Measurements from ENCODE around the gene NEK7. TPM values are rescaled to one million over a fixed set of nuclear protein-coding genes. Genes with fewer than 3 reads are reported as not detected.
"Not testable (repeated sequence)": the region's sequence is repeated elsewhere in the genome, so short reads cannot be mapped to it uniquely, and the experiment has no call there.

NEK7 gene
- total and polyA plus RNA-seq, 9 of the 15 experiments (the other 6 are each of a cell fraction or from before 2014, with no cell fraction given) = 8.5 to 37.3 (median 27.7) TPM

- DNase-seq (ENCODE audit: extremely low read depth in 1 of 4, low spot score in 3 of 4); H3K36me3 ChIP-seq (ENCODE audit: control insufficient read depth, insufficient read depth, low read length); H3K9me3 ChIP-seq (replicated peaks; ENCODE audit: control insufficient read depth, insufficient read depth, low read depth, low read length); H3K9me1 ChIP-seq (ENCODE audit: control insufficient read depth, insufficient read depth, low read length); intact Hi-C loops (cut with micrococcal nuclease); CTCF ChIA-PET (ENCODE audit: low intra/inter-chr PET ratio); H3K27ac ChIP-seq (ENCODE audit: extremely low read depth, low read depth, low read length); H3K79me2 ChIP-seq (ENCODE audit: control insufficient read depth, insufficient read depth, low read length); ATAC-seq; H3K4me3 ChIP-seq; BruUV-seq (replicated peaks); H3K4me2 ChIP-seq (ENCODE audit: insufficient read depth, low read length); in situ Hi-C loops (cut with MboI); FAIRE-seq; H2AFZ ChIP-seq (ENCODE audit: low read depth, low read length); H3K9ac ChIP-seq (ENCODE audit: insufficient read depth in 1 of 2, low read depth in 2 of 2, low read length in 2 of 2); H3K27me3 ChIP-seq (ENCODE audit: control insufficient read depth in 2 of 2, insufficient read depth in 2 of 2, low read length in 2 of 2); H4K20me1 ChIP-seq (replicated peaks; ENCODE audit: control insufficient read depth, insufficient read depth, low read length); H3K4me1 ChIP-seq (replicated peaks in 1 of 2; ENCODE audit: control insufficient read depth in 2 of 2, insufficient read depth in 2 of 2, low read length in 2 of 2): not testable (repeated sequence)
- POLR2A ChIA-PET = interaction anchor here (1.0 kb wide), 1 partner anchor 27 kb away, joined by 3 read pairs; the partner anchor contains the start of gene NEK7
- peak; percentile 51 for TF ChIP-seq SPI1 (IDR thresholded peaks at IDR 0.05; ENCODE audit: borderline replicate concordance, low read depth, low read length)
- WGBS (ENCODE audit: insufficient coverage, low coverage, missing lambda C conversion rate) = 41% methylated on average over 11 of the region's 11 CpGs
Measured at GRCh38 chr1:198130053-198130452, 26.7 kb upstream of the NEK7 start.

- FAIRE-seq (no peak), DNase-seq (ENCODE audit: extremely low read depth in 1 of 4, low spot score in 3 of 4) (no peak), ATAC-seq (no peak; the same call in 2 of the 3 replicates)
- H3K9ac ChIP-seq (ENCODE audit: insufficient read depth in 1 of 2, low read depth in 2 of 2, low read length in 2 of 2) = no peak overlapping the region
- 45% methylated on average over 6 of the region's 6 CpGs for WGBS (ENCODE audit: insufficient coverage, low coverage, missing lambda C conversion rate)
- peaks cover 0 to 4% of the 10 kb centered on the region in 2 experiments; a peak in 1 of 5 replicates for H3K4me1 ChIP-seq (replicated peaks in 1 of 2; ENCODE audit: control insufficient read depth in 2 of 2, insufficient read depth in 2 of 2, low read length in 2 of 2)
- H3K9me3 ChIP-seq (replicated peaks; ENCODE audit: control insufficient read depth, insufficient read depth, low read depth, low read length) = no peaks in the 10 kb centered on the region
- ChIA-PET CTCF (ENCODE audit: low intra/inter-chr PET ratio) (no interaction called here), POLR2A (no interaction called here)
- H3K9me1 ChIP-seq (ENCODE audit: control insufficient read depth, insufficient read depth, low read length) = no peaks in the 10 kb centered on the region
- H3K36me3 ChIP-seq (ENCODE audit: control insufficient read depth, insufficient read depth, low read length) = no peaks in the 10 kb centered on the region
- no peak overlapping the region for H3K4me2 ChIP-seq (ENCODE audit: insufficient read depth, low read length)
- in situ Hi-C loops (cut with MboI) (no loop called here), intact Hi-C loops (cut with micrococcal nuclease) (no loop called here)
- no peaks in the 10 kb centered on the region for H3K79me2 ChIP-seq (ENCODE audit: control insufficient read depth, insufficient read depth, low read length)
- peak overlapping the region; percentile 27 for H2AFZ ChIP-seq (ENCODE audit: low read depth, low read length)
- BruUV-seq (replicated peaks) = no TSS peak
- H3K27me3 ChIP-seq (ENCODE audit: control insufficient read depth in 2 of 2, insufficient read depth in 2 of 2, low read length in 2 of 2) = no peaks in the 10 kb centered on the region
- no peak overlapping the region for H3K4me3 ChIP-seq
- no peak overlapping the region for H3K27ac ChIP-seq (ENCODE audit: extremely low read depth, low read depth, low read length)
- no peaks in the 10 kb centered on the region for H4K20me1 ChIP-seq (replicated peaks; ENCODE audit: control insufficient read depth, insufficient read depth, low read length)
- peak in 1 of 2 experiments; percentile 77; a peak in 3 of 4 replicates for TF ChIP-seq FOXA3 (CRISPR knock-in tag; conservative IDR thresholded peaks at IDR 0.05 in 1 of 2, IDR thresholded peaks at IDR 0.05 in 1 of 2)
- no peak for TF ChIP-seq REST (IDR thresholded peaks at IDR 0.05; ENCODE audit: borderline replicate concordance)
- TF ChIP-seq REST (CRISPR knock-in tag; IDR thresholded peaks at IDR 0.05; ENCODE audit: low read depth) = no peak
- peak; percentile 99 for TF ChIP-seq SPI1 (IDR thresholded peaks at IDR 0.05; ENCODE audit: borderline replicate concordance, low read depth, low read length)
Measured at GRCh38 chr1:198132060-198132781, 24.6 kb upstream of the NEK7 start.
